Inflammatory macrophage treated with lipopolysaccharide for 1 hour (primary cell): ENCODE results near the gene PAPLN.
"Not testable (repeated sequence)": the region's sequence is repeated elsewhere in the genome, so short reads cannot be mapped to it uniquely, and the experiment has no call there.

Source experiments
- DNase-seq, 2 donors: peaks; one replicate each; pipeline ENCODE4 v3.0.0-alpha.2; 2020 to 2022

The PAPLN gene

GRCh38 chr14:73305499-73305898, 68.2 kb downstream of the PAPLN start:
- DNase-seq, result no peak

GRCh38 chr14:73307261-73307660, 70.0 kb downstream of the PAPLN start:
- no peak for DNase-seq

GRCh38 chr14:73309207-73309606, 71.9 kb downstream of the PAPLN start:
- DNase-seq, result not testable (repeated sequence)

DNA sequence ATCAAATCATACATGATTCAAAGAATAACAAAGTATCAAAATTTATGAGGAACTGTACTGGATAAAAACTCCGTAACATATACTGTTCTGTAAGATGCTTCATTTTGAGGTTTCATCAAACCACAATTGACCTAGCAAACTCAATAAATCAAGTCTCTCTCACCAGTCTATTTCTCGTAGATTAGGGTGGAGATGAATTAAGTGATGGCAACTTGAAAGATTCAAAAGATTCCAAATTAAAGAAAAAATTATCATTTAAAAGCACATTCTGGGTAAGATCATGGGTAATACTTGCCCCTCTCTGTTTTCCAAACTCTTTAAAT, 74.4 kb downstream of the PAPLN start:
- no peak for DNase-seq

GRCh38 chr14:73312687-73313086, 75.4 kb downstream of the PAPLN start:
- DNase-seq, result no peak

GRCh38 chr14:73313151-73313550, 75.8 kb downstream of the PAPLN start:
- DNase-seq, result no peak

DNA sequence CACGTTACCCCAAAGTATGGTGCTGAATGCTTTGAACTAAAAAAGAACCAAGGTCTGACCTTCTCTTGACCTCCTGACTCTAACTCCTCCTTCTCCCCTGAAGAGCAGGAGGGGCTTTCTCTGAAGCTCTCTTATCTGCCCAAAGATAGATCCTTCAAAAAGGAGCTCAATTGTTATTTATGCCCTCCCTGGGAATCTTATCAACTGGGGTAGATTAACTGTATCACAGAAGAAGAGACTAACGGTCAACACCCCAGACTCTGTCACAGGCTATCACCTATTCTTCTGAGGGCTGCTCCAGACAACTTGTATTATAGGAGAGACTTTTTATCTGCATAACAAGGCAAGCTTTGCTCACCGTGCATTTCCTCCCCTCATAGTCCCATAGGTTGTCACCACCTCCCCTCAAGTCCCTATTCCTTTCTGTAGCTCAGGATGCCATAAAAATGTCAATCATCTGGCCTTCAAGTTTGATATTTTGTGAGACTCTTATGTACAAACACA, 86.6 kb downstream of the PAPLN start:
- no peak for DNase-seq
